Activated CD8-positive, alpha-beta memory T cell treated with anti-CD3 and anti-CD28 coated beads, Interleukin-2, amount 50 U/mL, for 24 hours (primary cell): ENCODE results near the gene BRIP1.

Experiments used
- DNase-seq: peaks from one replicate; pipeline ENCODE4 v3.0.0-alpha.2; 2020; ENCODE audit errors: extremely low read depth

BRIP1 gene

DNA sequence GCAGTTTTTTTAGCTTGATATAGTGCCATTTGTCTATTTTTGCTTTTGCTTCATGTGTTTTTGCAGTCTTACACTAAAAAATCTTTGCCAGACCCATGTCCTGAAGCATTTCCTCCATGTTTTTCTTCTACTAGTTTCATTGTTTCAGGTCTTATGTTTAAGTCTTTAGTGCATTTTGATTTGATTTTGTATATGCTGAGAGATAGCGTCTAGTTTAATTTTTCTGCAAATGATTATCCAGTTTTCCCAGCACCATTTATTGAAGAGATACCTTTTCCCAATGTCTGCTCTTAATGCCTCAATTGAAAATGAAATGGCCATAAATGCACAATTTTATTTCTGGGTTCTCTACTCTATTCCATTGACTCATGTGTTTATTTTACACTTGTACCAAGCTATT, 231.5 kb downstream of the BRIP1 start:
- no peak for DNase-seq
